Hepatocyte (in vitro differentiated cells): ENCODE results near the gene HSD17B8.

Experiments used
- CTCF ChIP-seq: fragments of 200-600 bp; sonication (generic); IDR thresholded peaks from 2 replicates; pipeline ENCODE4 v1.5.1; 2016; ENCODE audit warnings: antibody characterized with exemption, mild to moderate bottlenecking; ENCODE audit not compliant: poor library complexity
- EZH2 ChIP-seq: fragments of 200-600 bp; sonication (generic); IDR thresholded peaks from 2 replicates; pipeline ENCODE4 v1.6.1; 2016; ENCODE audit warnings: antibody characterized with exemption, mild to moderate bottlenecking, borderline replicate concordance
- EZH2phosphoT487 ChIP-seq: fragments of 200-600 bp; sonication (generic); IDR thresholded peaks from one replicate; pipeline ENCODE4 v1.6.1; 2018; ENCODE audit warnings: antibody characterized with exemption, mild to moderate bottlenecking, low read depth, moderate library complexity; ENCODE audit not compliant: unreplicated experiment, severe bottlenecking

- TF ChIP-seq CTCF: peak; percentile 95
- no peak for TF ChIP-seq EZH2
- no peak for TF ChIP-seq EZH2phosphoT487
These were observed 42.8 kb upstream of the HSD17B8 start for GRCh38 chr6:33161354-33162331.
